K562 (cell line): ENCODE measurements around the gene EXOSC2. TPM values are rescaled to one million over a fixed set of nuclear protein-coding genes. Genes with fewer than 3 reads are reported as not detected.

ENCODE experiments used
- ATAC-seq: fragments of 200-7000 bp; cut with Tn5 transposase; 3 replicates; pipeline ENCODE4 v1.9.1; 2020; ENCODE audit warnings: moderate library complexity
- BruUV-seq: library from RNA; stranded (reverse); fragments of 400-500 nt; replicated peaks from 2 replicates; lab custom pipeline; 2021; lab: Mats Ljungman, UMichigan
- CTCF ChIA-PET: fragments of 300-600 bp; formaldehyde crosslinking; extraction: SDS; loops from one replicate; lab custom pipeline; 2021; ENCODE audit warnings: low intra/inter-chr PET ratio; lab: Yijun Ruan, JAX
- POLR2A ChIA-PET: fragments of 300-600, 350-650 bp; sonication (Branson Sonifier 250); formaldehyde crosslinking; extraction: SDS; loops from one replicate; lab custom pipeline; 2021; ENCODE audit warnings: antibody characterized with exemption, inconsistent platforms; lab: Yijun Ruan, JAX
- DNase-seq, 4 experiments: peaks; one replicate each; pipeline versions ENCODE4 v3.0.0 to v3.0.0-alpha.2; 2011 to 2018; ENCODE audit warnings: low spot score in 3 of 4, mixed read lengths in 3 of 4; ENCODE audit errors: extremely low read depth in 1 of 4
- FAIRE-seq: peaks from 2 replicates; lab custom pipeline; 2011; peaks lifted over from hg19 to GRCh38; lab: Jason Lieb, UNC
- H2AFZ ChIP-seq: 2 replicates; pipeline ENCODE4 v1.6.0; 2011; ENCODE audit warnings: low read depth, low read length, control low read depth, inconsistent platforms
- H3K27ac ChIP-seq: fragments of 200-600 bp; 3 replicates; pipeline ENCODE4 v1.8.0; 2011; ENCODE audit warnings: low read depth, mild to moderate bottlenecking, control low read depth, inconsistent platforms, low read length, moderate library complexity, mixed read lengths; ENCODE audit errors: extremely low read depth
- H3K27me3 ChIP-seq, 2 experiments: fragments of 300-600 bp in 1 of 2; 2 replicates in 1 of 2; 3 replicates in 1 of 2; pipeline versions ENCODE4 v1.6.0 to v1.8.0; 2011; ENCODE audit warnings: inconsistent platforms in 2 of 2, low read length in 2 of 2, mild to moderate bottlenecking in 1 of 2, mixed read lengths in 1 of 2, moderate library complexity in 1 of 2; ENCODE audit not compliant: control insufficient read depth in 2 of 2, insufficient read depth in 2 of 2
- H3K36me3 ChIP-seq: fragments of 300-600 bp; 3 replicates; pipeline ENCODE4 v1.8.0; 2011; ENCODE audit warnings: mild to moderate bottlenecking, low read length, inconsistent platforms; ENCODE audit not compliant: control insufficient read depth, insufficient read depth
- H3K4me1 ChIP-seq, 2 experiments: fragments of 200-600 bp in 1 of 2; replicated peaks in 1 of 2; 2 replicates in 1 of 2; 3 replicates in 1 of 2; pipeline versions ENCODE4 v1.5.1 to v1.8.0; 2011; ENCODE audit warnings: inconsistent platforms in 2 of 2, low read length in 2 of 2, mild to moderate bottlenecking in 1 of 2, mixed read lengths in 1 of 2, moderate library complexity in 1 of 2; ENCODE audit not compliant: control insufficient read depth in 2 of 2, insufficient read depth in 2 of 2
- H3K4me2 ChIP-seq: 2 replicates; pipeline ENCODE4 v1.6.1; 2011; ENCODE audit warnings: low read length, control low read depth, inconsistent platforms, mixed read lengths; ENCODE audit not compliant: insufficient read depth
- H3K4me3 ChIP-seq: fragments of 200-600 bp; sonication (generic), shearing (Covaris generic); 2 replicates; pipeline ENCODE4 v1.5.1; 2016; ENCODE audit warnings: control low read depth, inconsistent platforms
- H3K79me2 ChIP-seq: fragments of 200-600 bp; 3 replicates; pipeline ENCODE4 v1.8.0; 2011; ENCODE audit warnings: low read length, inconsistent platforms; ENCODE audit not compliant: control insufficient read depth, insufficient read depth
- H3K9ac ChIP-seq, 2 experiments: 2 replicates each; pipeline versions ENCODE4 v1.6.0 to v1.6.1; 2011; ENCODE audit warnings: low read depth in 2 of 2, low read length in 2 of 2, control low read depth in 1 of 2, inconsistent platforms in 1 of 2, mild to moderate bottlenecking in 1 of 2, mixed read lengths in 1 of 2; ENCODE audit not compliant: insufficient read depth in 1 of 2
- H3K9me1 ChIP-seq: one replicate; pipeline ENCODE4 v1.6.0; 2011; ENCODE audit warnings: inconsistent platforms, mild to moderate bottlenecking, low read length, moderate library complexity; ENCODE audit not compliant: control insufficient read depth, insufficient read depth
- H3K9me3 ChIP-seq: replicated peaks from 2 replicates; pipeline ENCODE4 v1.5.1; 2011; ENCODE audit warnings: low read depth, low read length, inconsistent platforms; ENCODE audit not compliant: control insufficient read depth, insufficient read depth
- H4K20me1 ChIP-seq: replicated peaks from 2 replicates; pipeline ENCODE4 v1.6.1; 2011; ENCODE audit warnings: low read length, inconsistent platforms, mixed read lengths; ENCODE audit not compliant: control insufficient read depth, insufficient read depth
- CBX1 ChIP-seq: sonication (generic); IDR thresholded peaks from 2 replicates; pipeline ENCODE4 v1.6.1; 2016; ENCODE audit warnings: antibody characterized with exemption, low read depth, mild to moderate bottlenecking
- MAZ ChIP-seq, 2 experiments: fragments of 450-650 bp in 1 of 2; sonication (generic) in 1 of 2; formaldehyde crosslinking; IDR thresholded peaks in 1 of 2; conservative IDR thresholded peaks in 1 of 2; 2 replicates each; pipeline versions ENCODE4 v1.4.0 to v1.5.0; 2020; ENCODE audit warnings: mild to moderate bottlenecking in 1 of 2, missing genetic modification reagents in 1 of 2
- PBX2 ChIP-seq, 2 experiments: IDR thresholded peaks in 1 of 2; conservative IDR thresholded peaks in 1 of 2; 2 replicates each; pipeline ENCODE4 v1.6.1; 2016; ENCODE audit warnings: low read depth in 2 of 2, mild to moderate bottlenecking in 1 of 2, missing compliant biosample characterization in 1 of 2, missing genetic modification characterization in 1 of 2, moderate library complexity in 1 of 2
- PCBP1 ChIP-seq: fragments of 200-400 bp; formaldehyde crosslinking; IDR thresholded peaks from 2 replicates; pipeline ENCODE4 v1.6.1; 2018; ENCODE audit warnings: mild to moderate bottlenecking, low read depth, low read length; ENCODE audit not compliant: poor library complexity, severe bottlenecking
- PREB ChIP-seq: sonication (generic); formaldehyde crosslinking; IDR thresholded peaks from 2 replicates; pipeline ENCODE4 v1.8.1; 2023; ENCODE audit warnings: mild to moderate bottlenecking, missing genetic modification reagents
- SNAPC5 ChIP-seq: fragments of 250-450 bp; sonication (Bioruptor Pico); IDR thresholded peaks from 2 replicates; pipeline ENCODE4 v1.8.0; 2021; ENCODE audit warnings: moderate library complexity, mild to moderate bottlenecking, inconsistent platforms
- SUPT5H ChIP-seq: fragments of 450-650 bp; IDR thresholded peaks from 2 replicates; pipeline ENCODE4 v1.6.1; 2016
- TCF7 ChIP-seq: sonication (generic); IDR thresholded peaks from 2 replicates; pipeline ENCODE4 v1.6.1; 2016; ENCODE audit warnings: antibody characterized with exemption, borderline replicate concordance
- WGBS: fragments of 100-300 bp; shearing (Covaris generic); methylation state at CpG from one replicate; pipeline ENCODE4 v1.1.6; 2016; ENCODE audit warnings: low coverage, mixed read lengths; ENCODE audit not compliant: insufficient coverage; ENCODE audit errors: missing lambda C conversion rate; 5-methylcytosine and 5-hydroxymethylcytosine counted together
- in situ Hi-C: fragments of 300-500 bp; cut with MboI; formaldehyde crosslinking; loops from 4 replicates; pipeline ENCODE4 v1.15.0; 2018; ENCODE audit warnings: inconsistent platforms, mixed read lengths
- intact Hi-C: fragments of 100-400 bp; cut with micrococcal nuclease; formaldehyde crosslinking; loops from 2 replicates; pipeline ENCODE4 v1.14.2; 2022
- polyA plus RNA-seq, 8 experiments: library from polyadenylated mRNA; depleted of rRNA in 4 of 8; stranded (reverse) in 5 of 8; unstranded in 3 of 8; fragments of >200 nt; fragmentation: Nextera tagmentation in 2 of 8; fragmentation: Illumina TruSeq in 1 of 8; extraction: Ambion mirVana in 2 of 8; extraction: Trizol in 1 of 8; gene quantifications; 2 replicates each; pipeline versions ENCODE4 v1.2.1 to v1.2.3, GENCODE V29; 2011 to 2014; ENCODE audit warnings: inconsistent platforms in 1 of 8, missing spikeins in 1 of 8
- total RNA-seq, 7 experiments: library from RNA; depleted of rRNA in 6 of 7; stranded (reverse); fragments of >200 nt in 6 of 7; fragmentation: Illumina TruSeq in 2 of 7; extraction: Trizol in 2 of 7; gene quantifications; 2 replicates each; pipeline versions ENCODE4 v1.2.1 to v1.2.3, GENCODE V29; 2011 to 2021; ENCODE audit warnings: low replicate concordance in 1 of 7
- TF ChIP-seq, protein P1 (sequence below): fragments of 250-450 bp; sonication (Bioruptor Pico); IDR thresholded peaks from 2 replicates; pipeline ENCODE4 v1.8.0; 2022; ENCODE audit warnings: moderate library complexity, mild to moderate bottlenecking, inconsistent platforms

Gene EXOSC2
- total and polyA plus RNA-seq, 9 of the 15 experiments (the other 6 are each of a cell fraction or from before 2014, with no cell fraction given) = 46.0 to 101 (median 77.6) TPM

DNA sequence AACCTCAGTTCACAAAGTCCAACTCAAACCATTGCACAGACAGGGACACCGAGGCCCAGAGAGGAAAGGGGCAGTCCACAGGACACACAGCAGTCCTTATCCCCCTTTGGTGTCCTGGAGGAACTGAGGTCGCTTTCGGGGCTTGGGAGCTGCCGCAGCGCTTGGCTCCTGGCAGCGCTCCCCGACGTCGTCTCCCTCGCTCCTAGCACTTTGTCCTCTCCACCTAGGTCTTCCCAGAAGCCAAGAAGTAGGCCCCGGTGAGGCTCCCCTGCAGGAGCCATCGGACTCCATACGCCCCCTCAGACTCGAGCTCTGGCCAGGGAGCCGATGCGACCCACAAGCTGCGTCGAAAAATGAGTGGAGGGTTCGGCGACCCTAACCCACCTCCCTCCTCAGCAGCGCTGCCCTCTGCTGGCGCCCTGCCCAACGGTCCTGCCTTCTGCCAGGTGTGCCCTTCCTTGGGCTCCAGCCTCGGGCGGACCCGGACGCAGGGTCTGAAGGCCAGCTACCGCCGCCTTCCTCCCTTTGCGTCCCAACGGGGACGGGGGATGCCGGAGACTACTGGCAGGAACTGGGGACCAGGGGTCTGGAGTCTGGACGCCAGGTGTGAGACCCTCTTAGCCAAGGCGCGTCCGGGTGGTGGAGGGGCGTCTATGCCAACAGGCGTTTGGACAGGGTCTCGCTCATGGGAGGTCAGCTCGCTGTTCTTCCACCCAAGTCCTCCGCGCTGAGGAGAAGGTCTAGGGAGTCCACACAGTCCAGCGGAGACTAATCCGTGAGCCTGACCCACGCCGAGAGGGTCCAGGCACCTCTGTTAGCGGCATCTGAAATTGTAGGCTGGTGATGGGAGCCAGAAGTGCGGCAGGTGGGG lies 31.2 kb upstream of the EXOSC2 start:
- no peak overlapping the region for H3K9ac ChIP-seq
- peaks cover 0 to 69% of the 10 kb centered on the region in 2 experiments; a peak in 2 of 5 replicates for H3K4me1 ChIP-seq
- FAIRE-seq (no peak), ATAC-seq (no peak), DNase-seq (no peak)
- peaks cover 73 to 88% of the 10 kb centered on the region in 2 experiments for H3K27me3 ChIP-seq
- in situ Hi-C loops (no loop called here), intact Hi-C loops (no loop called here)
- ChIA-PET CTCF (no interaction called here), POLR2A (interaction anchor here (0.6 kb wide), 1 partner anchor 13 kb away, joined by 3 read pairs; no protein-coding TSS in a partner anchor)
- H3K9me1 ChIP-seq = no peaks in the 10 kb centered on the region
- no peak overlapping the region for H3K4me2 ChIP-seq
- no peak overlapping the region for H3K27ac ChIP-seq
- no peak overlapping the region for H3K4me3 ChIP-seq
- H3K36me3 ChIP-seq = no peaks in the 10 kb centered on the region
- H4K20me1 ChIP-seq = peaks cover 6% of the 10 kb centered on the region
- 46% methylated on average over 25 of the region's 49 CpGs for WGBS
- no peaks in the 10 kb centered on the region for H3K9me3 ChIP-seq
- TF ChIP-seq MAZ (CRISPR knock-in tag; conservative IDR thresholded peaks at IDR 0.05 in 1 of 2, IDR thresholded peaks at IDR 0.05 in 1 of 2) = no peak
- TF ChIP-seq, protein P1, sequence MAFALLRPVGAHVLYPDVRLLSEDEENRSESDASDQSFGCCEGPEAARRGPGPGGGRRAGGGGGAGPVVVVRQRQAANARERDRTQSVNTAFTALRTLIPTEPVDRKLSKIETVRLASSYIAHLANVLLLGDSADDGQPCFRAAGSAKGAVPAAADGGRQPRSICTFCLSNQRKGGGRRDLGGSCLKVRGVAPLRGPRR = no peak
- TF ChIP-seq CBX1 = no peak
- no peak for TF ChIP-seq SUPT5H
- no peak for TF ChIP-seq PBX2 (CRISPR knock-in tag; IDR thresholded peaks at IDR 0.05; ENCODE audit: low read depth)
- no peak for TF ChIP-seq PBX2 (tag; conservative IDR thresholded peaks at IDR 0.05; ENCODE audit: low read depth)
- no peak for TF ChIP-seq PCBP1
- TF ChIP-seq TCF7 = no peak
- TF ChIP-seq SNAPC5 (CRISPR knock-in tag) = no peak
- no peak for TF ChIP-seq PREB (CRISPR knock-in tag)
- no TSS peak for BruUV-seq
- no peaks in the 10 kb centered on the region for H3K79me2 ChIP-seq
- H2AFZ ChIP-seq = no peak overlapping the region
